Glutamatergic neuron (in vitro differentiated cells): ENCODE data around the gene C11orf58. TPM values are rescaled to one million over a fixed set of nuclear protein-coding genes. Genes with fewer than 3 reads are reported as not detected.

Experiments used
- DNase-seq: peaks from one replicate; pipeline ENCODE4 v3.0.0; 2022
- H3K27ac Mint-ChIP-seq: one replicate; pipeline ENCODE4 v1.8.0; 2020; ENCODE audit warnings: mild to moderate bottlenecking, mixed read lengths, inconsistent platforms; ENCODE audit not compliant: unreplicated experiment
- H3K27me3 Mint-ChIP-seq: one replicate; pipeline ENCODE4 v1.8.0; 2020; ENCODE audit warnings: mild to moderate bottlenecking, moderate library complexity, mixed read lengths, inconsistent platforms; ENCODE audit not compliant: unreplicated experiment
- H3K36me3 Mint-ChIP-seq: one replicate; pipeline ENCODE4 v1.8.0; 2020; ENCODE audit warnings: mild to moderate bottlenecking, mixed read lengths, inconsistent platforms; ENCODE audit not compliant: unreplicated experiment
- H3K4me1 Mint-ChIP-seq: one replicate; pipeline ENCODE4 v1.8.0; 2020; ENCODE audit warnings: mild to moderate bottlenecking, low read depth, mixed read lengths, inconsistent platforms; ENCODE audit not compliant: unreplicated experiment
- H3K4me3 Mint-ChIP-seq: one replicate; pipeline ENCODE4 v1.8.0; 2020; ENCODE audit warnings: mild to moderate bottlenecking, mixed read lengths, inconsistent platforms; ENCODE audit not compliant: unreplicated experiment
- H3K9me3 Mint-ChIP-seq: one replicate; pipeline ENCODE4 v1.8.0; 2020; ENCODE audit warnings: mild to moderate bottlenecking, moderate library complexity, mixed read lengths, inconsistent platforms; ENCODE audit not compliant: unreplicated experiment
- CTCF ChIP-seq: fragments of 200-600 bp; sonication (generic); IDR thresholded peaks from one replicate; pipeline ENCODE4 v1.5.0; 2021; ENCODE audit not compliant: partially characterized antibody, unreplicated experiment
- total RNA-seq: library from RNA; stranded (reverse); fragmentation: NEBNext Ultra II Directional; extraction: Animal tissue kit (Norgen Biotek cat#: 25700); gene quantifications from one replicate; pipeline ENCODE4 v1.2.1, GENCODE V29; 2021; ENCODE audit not compliant: unreplicated experiment

C11orf58 gene
- total RNA-seq, 1 donor from 2014 or later, result 169 TPM

GRCh38 chr11:16772141-16772512 is 33.7 kb downstream of the C11orf58 start:
- Mint-ChIP-seq H3K9me3 (peaks cover 2% of the 10 kb centered on the region), H3K36me3 (no peaks in the 10 kb centered on the region), H3K27me3 (peaks cover 2% of the 10 kb centered on the region), H3K27ac (no peak overlapping the region), H3K4me1 (no peaks in the 10 kb centered on the region), H3K4me3 (no peak overlapping the region)
- no peak for DNase-seq
- TF ChIP-seq CTCF, result no peak

DNA sequence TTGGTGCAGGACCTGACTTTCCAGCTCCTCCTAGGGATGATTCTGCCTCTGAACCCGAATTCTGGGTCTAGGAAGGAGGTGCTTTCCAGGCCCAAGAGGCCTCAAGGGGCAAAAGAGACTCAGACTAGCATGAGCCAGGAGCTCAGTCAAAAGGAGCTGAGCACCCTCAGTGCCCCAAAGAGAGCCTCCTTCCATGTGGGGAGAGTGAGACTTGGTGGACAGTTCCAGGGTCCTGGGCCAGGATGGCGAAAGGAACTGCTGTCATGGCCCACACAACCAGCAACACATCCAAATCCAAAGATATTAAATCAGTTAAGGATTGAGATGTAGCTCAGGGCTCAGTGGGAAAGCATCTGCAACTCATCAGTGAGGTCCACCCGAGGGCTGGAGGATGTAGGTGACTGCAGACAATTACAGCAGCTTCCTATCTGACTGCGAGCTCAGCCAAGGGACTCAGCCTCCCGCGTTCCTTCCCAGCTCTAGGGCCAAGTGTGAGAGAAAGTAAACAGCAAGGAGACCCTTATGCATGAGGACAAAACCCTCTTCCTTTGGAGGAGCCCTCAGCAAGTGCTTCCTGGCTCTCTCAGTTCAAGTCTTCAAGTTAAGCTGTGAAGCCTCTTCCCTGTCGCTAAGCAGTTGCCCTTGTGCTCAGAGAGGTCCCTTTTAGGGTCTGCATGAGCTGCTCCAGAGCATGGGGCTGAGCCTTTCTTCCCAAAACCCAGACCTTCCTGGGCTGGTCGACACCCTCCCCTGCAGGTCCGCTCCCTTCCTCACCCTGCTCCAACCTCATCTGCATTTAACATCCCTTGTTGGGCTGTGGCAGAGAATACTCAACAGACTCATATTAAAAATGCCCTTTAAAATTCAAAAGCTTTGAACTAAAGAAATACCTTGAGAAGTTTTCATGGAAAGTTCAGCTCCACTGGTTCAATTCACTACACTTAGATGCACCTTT is 35.8 kb downstream of the C11orf58 start:
- Mint-ChIP-seq H3K27me3 (peaks cover 1% of the 10 kb centered on the region), H3K27ac (no peak overlapping the region), H3K9me3 (peaks cover 4% of the 10 kb centered on the region), H3K4me3 (no peak overlapping the region), H3K4me1 (peaks cover 3% of the 10 kb centered on the region), H3K36me3 (no peaks in the 10 kb centered on the region)
- DNase-seq, result no peak
- no peak for TF ChIP-seq CTCF

DNA sequence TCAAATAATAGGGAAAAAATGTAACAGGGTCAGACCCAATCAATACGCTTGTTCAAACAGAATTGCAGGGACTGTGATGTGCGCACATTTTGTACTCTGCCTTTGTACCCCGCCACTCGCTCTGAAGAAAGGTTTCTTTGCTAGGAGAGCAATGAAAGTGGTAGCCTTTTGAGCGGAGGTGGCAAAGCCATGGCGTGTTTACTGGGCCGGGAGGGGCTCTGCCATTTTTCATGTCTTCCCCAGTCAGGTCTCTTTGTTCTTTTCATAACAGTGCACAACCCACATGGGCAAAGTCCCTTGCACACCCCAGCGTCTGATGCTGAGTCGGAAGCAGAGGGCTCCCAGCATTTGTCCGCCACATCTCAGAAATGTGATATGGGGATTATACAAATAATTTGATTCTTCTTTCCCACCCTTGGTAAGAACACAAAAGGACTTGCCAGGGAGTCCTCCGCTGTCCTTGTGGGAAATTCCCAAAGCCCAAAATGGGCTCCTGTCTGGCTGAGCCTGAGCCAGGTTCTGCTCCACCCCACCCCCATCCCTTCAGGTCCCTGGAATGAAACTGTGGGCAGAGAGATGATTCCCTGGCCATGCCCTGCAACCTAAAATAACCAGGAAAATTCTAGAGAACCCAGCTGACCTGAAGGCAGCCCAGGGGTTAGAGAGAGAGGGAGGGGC is 36.6 kb downstream of the C11orf58 start:
- Mint-ChIP-seq H3K9me3 (peaks cover 7% of the 10 kb centered on the region), H3K27me3 (no peaks in the 10 kb centered on the region), H3K4me1 (peaks cover 3% of the 10 kb centered on the region), H3K27ac (no peak overlapping the region), H3K36me3 (no peaks in the 10 kb centered on the region), H3K4me3 (no peak overlapping the region)
- DNase-seq, result no peak
- no peak for TF ChIP-seq CTCF

GRCh38 chr11:16775614-16776283 is 37.3 kb downstream of the C11orf58 start:
- peaks cover 7% of the 10 kb centered on the region for H3K9me3 Mint-ChIP-seq
- H3K27ac Mint-ChIP-seq, result no peak overlapping the region
- H3K4me1 Mint-ChIP-seq, result peaks cover 3% of the 10 kb centered on the region
- DNase-seq, result no peak
- no peak for TF ChIP-seq CTCF
- no peaks in the 10 kb centered on the region for H3K36me3 Mint-ChIP-seq
- H3K27me3 Mint-ChIP-seq, result no peaks in the 10 kb centered on the region
- no peak overlapping the region for H3K4me3 Mint-ChIP-seq
